ENCODE results near the gene ADAMTS1. TPM values are rescaled to one million over a fixed set of nuclear protein-coding genes. Genes with fewer than 3 reads are reported as not detected.

Gene ADAMTS1
- total and polyA plus RNA-seq, 2 donors (not counting 1 experiment from before 2014, with no cell fraction given) = not detected

GRCh38 chr21:26818906-26819305 is 26.3 kb downstream of the ADAMTS1 start:
- Mint-ChIP-seq H3K4me1 (no peaks in the 10 kb centered on the region), H3K27me3 (no peaks in the 10 kb centered on the region), H3K4me3 (no peak overlapping the region), H3K9me3 (ENCODE audit: insufficient read depth) (no peaks in the 10 kb centered on the region), H3K27ac (no peak overlapping the region)
- DNase-seq (no peak), ATAC-seq (ENCODE audit: low read depth) (no peak)
- no peaks in the 10 kb centered on the region for H3K27me3 ChIP-seq (replicated peaks in 1 of 4; ENCODE audit: control extremely low read depth in 1 of 4, control insufficient read depth in 3 of 4, insufficient read depth in 4 of 4, low read length in 3 of 4)
- TF ChIP-seq CTCF (IDR thresholded peaks at IDR 0.05) (no peak), EZH2 (IDR thresholded peaks at IDR 0.05; ENCODE audit: borderline replicate concordance, insufficient read depth, low read depth, low read length, poor library complexity, severe bottlenecking) (no peak)
- H3K4me1 ChIP-seq (ENCODE audit: control insufficient read depth in 2 of 2, insufficient read depth in 2 of 2, low read length in 2 of 2) = no peaks in the 10 kb centered on the region
- ChIA-PET POLR2A (no interaction called here), CTCF (no interaction called here)
- WGBS (ENCODE audit: insufficient coverage) = no CpG with 5 or more reads among the region's 2 CpGs
- H3K9me3 ChIP-seq (ENCODE audit: control extremely low read depth in 1 of 3, control insufficient read depth in 2 of 3, insufficient read depth in 1 of 3, low read length in 2 of 3) = peaks cover 0 to 2% (median 0%) of the 10 kb centered on the region in 3 donors
- no peaks in the 10 kb centered on the region for H4K20me1 ChIP-seq (ENCODE audit: control insufficient read depth, insufficient read depth, low read length, poor library complexity, severe bottlenecking)
- no peaks in the 10 kb centered on the region for H3K79me2 ChIP-seq (ENCODE audit: control insufficient read depth, insufficient read depth, low read length)
- no peak overlapping the region for H3K27ac ChIP-seq (ENCODE audit: low read length in 2 of 2)
- no peak overlapping the region for H3K4me2 ChIP-seq (replicated peaks; ENCODE audit: low read depth, low read length, poor library complexity, severe bottlenecking)
- no peak overlapping the region for H3K9ac ChIP-seq (ENCODE audit: low read length)
- no peaks in the 10 kb centered on the region for H3K36me3 ChIP-seq (replicated peaks in 1 of 2; ENCODE audit: control extremely low read depth in 1 of 2, control insufficient read depth in 1 of 2, extremely low read depth in 1 of 2, insufficient read depth in 2 of 2, low read length in 1 of 2)
- no peak overlapping the region for H3K4me3 ChIP-seq (ENCODE audit: control extremely low read depth in 1 of 5, extremely low read depth in 1 of 5, insufficient read depth in 1 of 5, low read depth in 2 of 5, low read length in 4 of 5)
- no peak overlapping the region for H2AFZ ChIP-seq (ENCODE audit: insufficient read depth, low read depth, low read length, poor library complexity, severe bottlenecking)
- intact Hi-C loops (cut with micrococcal nuclease) = no loop called here

GRCh38 chr21:26815197-26815596 is 30.0 kb downstream of the ADAMTS1 start:
- H3K4me1 Mint-ChIP-seq = no peaks in the 10 kb centered on the region
- no peaks in the 10 kb centered on the region for H3K79me2 ChIP-seq (ENCODE audit: control insufficient read depth, insufficient read depth, low read length)
- H3K9me3 Mint-ChIP-seq (ENCODE audit: insufficient read depth) = no peaks in the 10 kb centered on the region
- ChIA-PET POLR2A (no interaction called here), CTCF (interaction anchor here (0.7 to 1.1 kb wide), 2 partner anchors 8 to 9 kb away, joined by 3 to 6 read pairs; no protein-coding TSS in a partner anchor)
- no peaks in the 10 kb centered on the region for H3K27me3 Mint-ChIP-seq
- H3K27ac Mint-ChIP-seq = no peak overlapping the region
- no peaks in the 10 kb centered on the region for H3K9me3 ChIP-seq (ENCODE audit: control extremely low read depth in 1 of 3, control insufficient read depth in 2 of 3, insufficient read depth in 1 of 3, low read length in 2 of 3)
- intact Hi-C loops (cut with micrococcal nuclease) = no loop called here
- TF ChIP-seq EZH2 (IDR thresholded peaks at IDR 0.05; ENCODE audit: borderline replicate concordance, insufficient read depth, low read depth, low read length, poor library complexity, severe bottlenecking) (no peak), CTCF (IDR thresholded peaks at IDR 0.05) (no peak)
- H3K4me3 ChIP-seq (ENCODE audit: control extremely low read depth in 1 of 5, extremely low read depth in 1 of 5, insufficient read depth in 1 of 5, low read depth in 2 of 5, low read length in 4 of 5) = no peak overlapping the region
- no peaks in the 10 kb centered on the region for H3K36me3 ChIP-seq (replicated peaks in 1 of 2; ENCODE audit: control extremely low read depth in 1 of 2, control insufficient read depth in 1 of 2, extremely low read depth in 1 of 2, insufficient read depth in 2 of 2, low read length in 1 of 2)
- ATAC-seq (ENCODE audit: low read depth) (no peak), DNase-seq (no peak)
- no peak overlapping the region for H3K27ac ChIP-seq (ENCODE audit: low read length in 2 of 2)
- no peak overlapping the region for H2AFZ ChIP-seq (ENCODE audit: insufficient read depth, low read depth, low read length, poor library complexity, severe bottlenecking)
- H4K20me1 ChIP-seq (ENCODE audit: control insufficient read depth, insufficient read depth, low read length, poor library complexity, severe bottlenecking) = no peaks in the 10 kb centered on the region
- H3K27me3 ChIP-seq (replicated peaks in 1 of 4; ENCODE audit: control extremely low read depth in 1 of 4, control insufficient read depth in 3 of 4, insufficient read depth in 4 of 4, low read length in 3 of 4) = no peaks in the 10 kb centered on the region
- H3K9ac ChIP-seq (ENCODE audit: low read length) = no peak overlapping the region
- no peak overlapping the region for H3K4me3 Mint-ChIP-seq
- no peaks in the 10 kb centered on the region for H3K4me1 ChIP-seq (ENCODE audit: control insufficient read depth in 2 of 2, insufficient read depth in 2 of 2, low read length in 2 of 2)
- no peak overlapping the region for H3K4me2 ChIP-seq (replicated peaks; ENCODE audit: low read depth, low read length, poor library complexity, severe bottlenecking)

Data from B cell (primary cell).